Measurements from ENCODE around the gene FGFBP2. TPM values are rescaled to one million over a fixed set of nuclear protein-coding genes. Genes with fewer than 3 reads are reported as not detected.

The FGFBP2 gene
- total RNA-seq, 1 donor from 2014 or later = not detected

GRCh38 chr4:15958562-15958961, 4.4 kb downstream of the FGFBP2 start:
- TF ChIP-seq CTCF (IDR thresholded peaks at IDR 0.05) = no peak
- no peak for DNase-seq (ENCODE audit: extremely low spot score, unreplicated experiment)
- Mint-ChIP-seq H3K9me3 (ENCODE audit: unreplicated experiment) (no peaks in the 10 kb centered on the region), H3K27me3 (ENCODE audit: unreplicated experiment) (peaks cover 7% of the 10 kb centered on the region), H3K4me3 (ENCODE audit: unreplicated experiment) (no peak overlapping the region), H3K4me1 (ENCODE audit: unreplicated experiment) (peaks cover 8% of the 10 kb centered on the region), H3K36me3 (ENCODE audit: unreplicated experiment) (no peaks in the 10 kb centered on the region), H3K27ac (ENCODE audit: unreplicated experiment) (no peak overlapping the region)

- Mint-ChIP-seq H3K4me1 (ENCODE audit: unreplicated experiment) (no peaks in the 10 kb centered on the region), H3K4me3 (ENCODE audit: unreplicated experiment) (no peak overlapping the region), H3K9me3 (ENCODE audit: unreplicated experiment) (no peaks in the 10 kb centered on the region), H3K27me3 (ENCODE audit: unreplicated experiment) (peaks cover 7% of the 10 kb centered on the region), H3K36me3 (ENCODE audit: unreplicated experiment) (no peaks in the 10 kb centered on the region), H3K27ac (ENCODE audit: unreplicated experiment) (no peak overlapping the region)
- no peak for DNase-seq (ENCODE audit: extremely low spot score, unreplicated experiment)
- TF ChIP-seq CTCF (IDR thresholded peaks at IDR 0.05) = peak; percentile 96
Observed at GRCh38 chr4:15956179-15956850, 6.7 kb downstream of the FGFBP2 start.

GRCh38 chr4:15955670-15956069, 7.3 kb downstream of the FGFBP2 start:
- Mint-ChIP-seq H3K27ac (ENCODE audit: unreplicated experiment) (no peak overlapping the region), H3K4me3 (ENCODE audit: unreplicated experiment) (no peak overlapping the region), H3K9me3 (ENCODE audit: unreplicated experiment) (no peaks in the 10 kb centered on the region), H3K27me3 (ENCODE audit: unreplicated experiment) (peaks cover 7% of the 10 kb centered on the region), H3K4me1 (ENCODE audit: unreplicated experiment) (no peaks in the 10 kb centered on the region), H3K36me3 (ENCODE audit: unreplicated experiment) (no peaks in the 10 kb centered on the region)
- no peak for DNase-seq (ENCODE audit: extremely low spot score, unreplicated experiment)
- no peak for TF ChIP-seq CTCF (IDR thresholded peaks at IDR 0.05)

GRCh38 chr4:15953625-15954024, 9.3 kb downstream of the FGFBP2 start:
- no peaks in the 10 kb centered on the region for H3K9me3 Mint-ChIP-seq (ENCODE audit: unreplicated experiment)
- H3K4me3 Mint-ChIP-seq (ENCODE audit: unreplicated experiment) = no peak overlapping the region
- no peak overlapping the region for H3K27ac Mint-ChIP-seq (ENCODE audit: unreplicated experiment)
- DNase-seq (ENCODE audit: extremely low spot score, unreplicated experiment) = no peak
- no peak for TF ChIP-seq CTCF (IDR thresholded peaks at IDR 0.05)
- H3K27me3 Mint-ChIP-seq (ENCODE audit: unreplicated experiment) = peaks cover 4% of the 10 kb centered on the region
- no peaks in the 10 kb centered on the region for H3K4me1 Mint-ChIP-seq (ENCODE audit: unreplicated experiment)
- H3K36me3 Mint-ChIP-seq (ENCODE audit: unreplicated experiment) = no peaks in the 10 kb centered on the region

- no peak overlapping the region for H3K4me3 Mint-ChIP-seq (ENCODE audit: unreplicated experiment)
- peaks cover 4% of the 10 kb centered on the region for H3K27me3 Mint-ChIP-seq (ENCODE audit: unreplicated experiment)
- no peaks in the 10 kb centered on the region for H3K36me3 Mint-ChIP-seq (ENCODE audit: unreplicated experiment)
- DNase-seq (ENCODE audit: extremely low spot score, unreplicated experiment) = no peak
- TF ChIP-seq CTCF (IDR thresholded peaks at IDR 0.05) = no peak
- H3K27ac Mint-ChIP-seq (ENCODE audit: unreplicated experiment) = no peak overlapping the region
- no peaks in the 10 kb centered on the region for H3K4me1 Mint-ChIP-seq (ENCODE audit: unreplicated experiment)
- no peaks in the 10 kb centered on the region for H3K9me3 Mint-ChIP-seq (ENCODE audit: unreplicated experiment)
Observed at GRCh38 chr4:15951781-15952180, 11.2 kb downstream of the FGFBP2 start.

Data from osteocyte (in vitro differentiated cells).